ENCODE results near the gene MUC5B. TPM values are rescaled to one million over a fixed set of nuclear protein-coding genes. Genes with fewer than 3 reads are reported as not detected.

Gene MUC5B
- total RNA-seq, 1 donor from 2014 or later, result not detected

DNA sequence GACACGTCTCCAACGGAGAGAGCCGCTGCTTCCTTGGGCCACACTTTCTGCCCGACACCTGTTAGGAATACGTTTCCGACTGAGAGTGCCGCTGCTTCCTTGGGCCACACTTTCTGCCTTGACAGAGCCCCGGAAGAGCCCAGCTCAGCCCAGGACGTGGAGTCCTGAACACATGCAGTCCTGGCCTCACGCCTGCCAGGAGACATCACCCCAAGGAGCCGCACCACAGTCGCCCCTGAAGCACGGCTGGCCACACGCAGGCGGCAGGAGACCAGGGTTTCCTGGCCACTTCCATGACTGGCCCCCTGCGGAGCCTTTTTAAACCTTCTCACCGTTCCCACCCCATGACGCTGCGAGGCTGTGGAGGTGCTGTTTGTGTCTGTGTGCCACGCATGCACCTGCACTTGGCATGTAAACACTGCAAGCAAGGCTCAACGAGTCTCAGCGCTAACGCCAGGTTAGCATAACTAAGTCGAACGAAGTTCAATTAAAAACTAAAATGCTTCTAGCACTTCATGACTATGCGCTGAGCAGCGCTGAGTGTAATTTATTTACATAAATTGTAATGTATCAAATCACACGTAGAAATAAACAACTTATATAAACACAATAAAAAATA, 77.8 kb downstream of the MUC5B start:
- Histone ChIP-seq H4K20me1 (ENCODE audit: insufficient read depth, low read length) (peaks cover 90% of the 10 kb centered on the region), H3K36me3 (ENCODE audit: insufficient read depth, low read length) (no peaks in the 10 kb centered on the region), H3K4me3 (ENCODE audit: insufficient read depth, low read depth, low read length) (no peak overlapping the region), H3K27ac (ENCODE audit: low read depth, low read length) (no peak overlapping the region), H3K4me2 (ENCODE audit: low read length) (peak overlapping the region; percentile 13), H3K79me2 (ENCODE audit: insufficient read depth, low read length) (peaks cover 92% of the 10 kb centered on the region), H3K9ac (ENCODE audit: low read length) (no peak overlapping the region), H3K27me3 (ENCODE audit: insufficient read depth, low read length) (no peaks in the 10 kb centered on the region), H3K9me3 (ENCODE audit: insufficient read depth, low read depth, low read length) (no peaks in the 10 kb centered on the region), H3K4me1 (ENCODE audit: insufficient read depth, low read length) (peaks cover 5% of the 10 kb centered on the region), H2AFZ (ENCODE audit: low read depth, low read length) (no peak overlapping the region)
- Mint-ChIP-seq H3K36me3 (ENCODE audit: low read depth, unreplicated experiment) (no peaks in the 10 kb centered on the region), H3K27ac (ENCODE audit: unreplicated experiment) (no peak overlapping the region), H3K27me3 (ENCODE audit: low read depth, unreplicated experiment) (no peaks in the 10 kb centered on the region), H3K4me3 (ENCODE audit: unreplicated experiment) (no peak overlapping the region), H3K4me1 (ENCODE audit: low read depth, unreplicated experiment) (peaks cover 14% of the 10 kb centered on the region), H3K9me3 (ENCODE audit: unreplicated experiment) (no peaks in the 10 kb centered on the region)
- DNase-seq (ENCODE audit: low read depth) (no peak), FAIRE-seq (no peak)
- TF ChIP-seq EZH2 (IDR thresholded peaks at IDR 0.05; ENCODE audit: insufficient read depth, low read length) (no peak), CTCF (IDR thresholded peaks at IDR 0.05; ENCODE audit: insufficient read depth, low read depth, low read length) (no peak)

DNA sequence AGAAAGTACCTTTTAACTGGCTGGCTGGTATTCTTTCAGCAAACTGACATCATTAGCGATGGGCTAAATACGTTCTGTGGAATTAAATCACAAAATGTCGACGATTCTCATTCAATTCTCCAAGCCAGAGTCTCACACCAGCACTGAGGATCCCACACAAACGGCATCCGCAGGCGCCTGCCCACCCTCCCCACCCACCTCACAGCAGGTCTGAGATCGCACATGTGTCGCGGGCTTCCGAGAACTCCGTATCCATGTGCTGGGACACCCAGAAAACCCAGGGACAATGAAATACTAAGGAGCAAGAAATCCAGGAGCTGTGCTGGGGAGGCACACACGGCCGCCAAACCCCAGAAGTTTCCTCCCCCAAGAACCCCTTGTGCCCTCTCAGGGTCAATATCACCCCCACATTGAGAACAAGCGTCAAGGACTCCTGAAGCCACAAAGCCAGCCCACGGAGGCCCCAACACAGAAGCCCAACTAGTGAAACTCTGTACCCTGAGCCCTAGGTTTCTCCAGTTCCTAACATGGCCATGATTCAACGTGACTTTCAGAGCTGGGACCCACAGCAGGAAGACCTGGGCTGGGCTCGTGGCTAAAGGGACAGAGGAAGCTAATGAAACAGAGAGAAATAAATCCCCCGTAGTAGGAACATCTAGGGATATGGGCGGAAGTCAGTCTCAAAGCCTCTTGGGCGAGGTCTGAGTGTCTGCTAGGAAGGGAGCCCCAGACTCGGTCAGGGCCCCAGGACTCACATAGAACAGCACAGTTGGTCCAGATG, 78.5 kb downstream of the MUC5B start:
- Histone ChIP-seq H3K4me1 (ENCODE audit: insufficient read depth, low read length) (peaks cover 5% of the 10 kb centered on the region), H3K4me3 (ENCODE audit: insufficient read depth, low read depth, low read length) (no peak overlapping the region), H4K20me1 (ENCODE audit: insufficient read depth, low read length) (peaks cover 90% of the 10 kb centered on the region), H3K9me3 (ENCODE audit: insufficient read depth, low read depth, low read length) (no peaks in the 10 kb centered on the region), H3K9ac (ENCODE audit: low read length) (no peak overlapping the region), H3K27ac (ENCODE audit: low read depth, low read length) (no peak overlapping the region), H3K27me3 (ENCODE audit: insufficient read depth, low read length) (no peaks in the 10 kb centered on the region), H3K36me3 (ENCODE audit: insufficient read depth, low read length) (no peaks in the 10 kb centered on the region), H2AFZ (ENCODE audit: low read depth, low read length) (no peak overlapping the region), H3K79me2 (ENCODE audit: insufficient read depth, low read length) (peaks cover 93% of the 10 kb centered on the region), H3K4me2 (ENCODE audit: low read length) (no peak overlapping the region)
- H3K27me3 Mint-ChIP-seq (ENCODE audit: low read depth, unreplicated experiment), result no peaks in the 10 kb centered on the region
- no peak for FAIRE-seq
- H3K36me3 Mint-ChIP-seq (ENCODE audit: low read depth, unreplicated experiment), result no peaks in the 10 kb centered on the region
- peaks cover 14% of the 10 kb centered on the region for H3K4me1 Mint-ChIP-seq (ENCODE audit: low read depth, unreplicated experiment)
- TF ChIP-seq EZH2 (IDR thresholded peaks at IDR 0.05; ENCODE audit: insufficient read depth, low read length) (no peak), CTCF (IDR thresholded peaks at IDR 0.05; ENCODE audit: insufficient read depth, low read depth, low read length) (no peak)
- no peak for DNase-seq (ENCODE audit: low read depth)
- no peak overlapping the region for H3K4me3 Mint-ChIP-seq (ENCODE audit: unreplicated experiment)
- no peaks in the 10 kb centered on the region for H3K9me3 Mint-ChIP-seq (ENCODE audit: unreplicated experiment)
- no peak overlapping the region for H3K27ac Mint-ChIP-seq (ENCODE audit: unreplicated experiment)

DNA sequence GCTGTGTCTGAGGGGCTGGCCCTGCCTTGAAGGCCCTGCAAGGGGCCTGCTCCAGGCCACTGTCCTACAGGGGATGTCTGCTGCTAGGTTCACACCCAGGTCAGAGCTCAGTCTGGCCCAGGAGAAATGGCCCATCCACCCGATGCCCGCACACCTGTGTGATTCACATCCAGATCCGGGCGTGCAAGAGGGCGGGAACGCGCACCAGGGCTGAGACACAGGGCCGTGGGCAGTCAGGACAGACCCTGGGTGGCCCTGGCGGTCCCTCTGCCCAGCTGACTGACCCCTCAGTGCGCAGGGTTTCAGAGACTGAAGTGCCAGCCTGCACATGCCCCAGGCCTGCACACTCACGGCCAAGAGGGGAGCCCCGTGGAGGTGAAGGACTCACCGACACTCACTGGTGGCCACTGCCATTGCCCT, 79.2 kb downstream of the MUC5B start:
- H3K4me2 ChIP-seq (ENCODE audit: low read length), result no peak overlapping the region
- no peak overlapping the region for H3K27ac ChIP-seq (ENCODE audit: low read depth, low read length)
- DNase-seq (ENCODE audit: low read depth), result no peak
- TF ChIP-seq CTCF (IDR thresholded peaks at IDR 0.05; ENCODE audit: insufficient read depth, low read depth, low read length), result no peak
- no peak for TF ChIP-seq EZH2 (IDR thresholded peaks at IDR 0.05; ENCODE audit: insufficient read depth, low read length)
- Mint-ChIP-seq H3K27ac (ENCODE audit: unreplicated experiment) (no peak overlapping the region), H3K9me3 (ENCODE audit: unreplicated experiment) (no peaks in the 10 kb centered on the region), H3K27me3 (ENCODE audit: low read depth, unreplicated experiment) (no peaks in the 10 kb centered on the region), H3K36me3 (ENCODE audit: low read depth, unreplicated experiment) (no peaks in the 10 kb centered on the region), H3K4me1 (ENCODE audit: low read depth, unreplicated experiment) (peaks cover 14% of the 10 kb centered on the region), H3K4me3 (ENCODE audit: unreplicated experiment) (no peak overlapping the region)
- no peaks in the 10 kb centered on the region for H3K9me3 ChIP-seq (ENCODE audit: insufficient read depth, low read depth, low read length)
- H3K27me3 ChIP-seq (ENCODE audit: insufficient read depth, low read length), result no peaks in the 10 kb centered on the region
- no peaks in the 10 kb centered on the region for H3K36me3 ChIP-seq (ENCODE audit: insufficient read depth, low read length)
- peaks cover 96% of the 10 kb centered on the region for H4K20me1 ChIP-seq (ENCODE audit: insufficient read depth, low read length)
- FAIRE-seq, result no peak
- H3K4me1 ChIP-seq (ENCODE audit: insufficient read depth, low read length), result peaks cover 5% of the 10 kb centered on the region
- peaks cover 97% of the 10 kb centered on the region for H3K79me2 ChIP-seq (ENCODE audit: insufficient read depth, low read length)
- no peak overlapping the region for H2AFZ ChIP-seq (ENCODE audit: low read depth, low read length)
- H3K9ac ChIP-seq (ENCODE audit: low read length), result no peak overlapping the region
- no peak overlapping the region for H3K4me3 ChIP-seq (ENCODE audit: insufficient read depth, low read depth, low read length)

Data from astrocyte (in vitro differentiated cells and primary cell).